SJSA1 (cell line): ENCODE results near the gene ZNF391. TPM values are rescaled to one million over a fixed set of nuclear protein-coding genes. Genes with fewer than 3 reads are reported as not detected.

Experiments
- DNase-seq, 2 experiments: peaks; one replicate each; pipeline ENCODE4 v3.0.0-alpha.2; 2015 to 2020; ENCODE audit warnings: low spot score in 2 of 2, low read depth in 1 of 2
- H3K27ac ChIP-seq: fragments of 250-450 bp; sonication (Bioruptor Pico); 2 replicates; pipeline ENCODE4 v1.5.1; 2020; ENCODE audit warnings: mild to moderate bottlenecking, moderate library complexity
- H3K27me3 ChIP-seq: fragments of 250-450 bp; sonication (Bioruptor Pico); replicated peaks from 2 replicates; pipeline ENCODE4 v1.5.1; 2020; ENCODE audit warnings: mild to moderate bottlenecking, moderate library complexity
- H3K36me3 ChIP-seq: fragments of 250-450 bp; sonication (Bioruptor Pico); 2 replicates; pipeline ENCODE4 v1.5.1; 2020; ENCODE audit warnings: mild to moderate bottlenecking
- H3K4me1 ChIP-seq: fragments of 250-450 bp; sonication (Bioruptor Pico); replicated peaks from 2 replicates; pipeline ENCODE4 v1.6.1; 2021; ENCODE audit warnings: mild to moderate bottlenecking
- H3K4me3 ChIP-seq: fragments of 250-450 bp; sonication (Bioruptor Pico); 2 replicates; pipeline ENCODE4 v1.5.1; 2020; ENCODE audit warnings: mild to moderate bottlenecking
- H3K9me3 ChIP-seq: fragments of 250-450 bp; sonication (Bioruptor Pico); replicated peaks from 2 replicates; pipeline ENCODE4 v1.5.1; 2020; ENCODE audit warnings: mild to moderate bottlenecking
- total RNA-seq: library from RNA; depleted of rRNA; stranded (reverse); fragments of >200 nt; shearing (Covaris generic); gene quantifications from 2 replicates; pipeline ENCODE4 v1.2.3, GENCODE V29; 2014; rRNA removed

The ZNF391 gene
- total RNA-seq, 1 experiment from 2014 or later, result 0.63 TPM

GRCh38 chr6:27439371-27439770, 50.8 kb downstream of the ZNF391 start:
- no peaks in the 10 kb centered on the region for H3K36me3 ChIP-seq
- DNase-seq, result no peak
- H3K27ac ChIP-seq, result no peak overlapping the region
- H3K27me3 ChIP-seq, result no peaks in the 10 kb centered on the region
- H3K4me1 ChIP-seq, result no peaks in the 10 kb centered on the region
- no peak overlapping the region for H3K4me3 ChIP-seq
- H3K9me3 ChIP-seq, result peaks cover 8% of the 10 kb centered on the region; the same call in 1 of the 2 replicates

DNA sequence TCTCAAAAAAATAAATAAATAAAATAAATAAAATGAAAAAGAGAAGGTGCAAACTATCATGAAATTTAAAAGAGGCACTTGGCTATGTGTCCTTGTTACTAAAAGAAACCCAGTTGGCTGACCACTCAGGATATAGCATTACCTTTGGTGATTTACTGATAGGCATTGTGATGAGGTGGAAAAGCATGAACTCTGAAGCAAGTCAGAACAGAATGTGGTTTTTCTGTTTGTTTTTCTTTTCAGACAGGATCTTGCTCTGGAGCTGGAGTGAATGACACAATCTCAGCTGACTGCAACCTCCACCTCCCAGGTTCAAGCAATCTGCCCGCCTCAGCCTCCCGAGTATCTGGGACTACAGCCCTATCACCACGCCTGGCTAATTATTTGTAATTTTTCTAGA, 52.4 kb downstream of the ZNF391 start:
- no peak for DNase-seq
- Histone ChIP-seq H3K36me3 (no peaks in the 10 kb centered on the region), H3K4me3 (no peak overlapping the region), H3K27ac (no peak overlapping the region), H3K4me1 (no peaks in the 10 kb centered on the region), H3K9me3 (peaks cover 8% of the 10 kb centered on the region; the same call in 1 of the 2 replicates), H3K27me3 (no peaks in the 10 kb centered on the region)

GRCh38 chr6:27442932-27443331, 54.4 kb downstream of the ZNF391 start:
- H3K4me1 ChIP-seq, result no peaks in the 10 kb centered on the region
- DNase-seq, result no peak

DNA sequence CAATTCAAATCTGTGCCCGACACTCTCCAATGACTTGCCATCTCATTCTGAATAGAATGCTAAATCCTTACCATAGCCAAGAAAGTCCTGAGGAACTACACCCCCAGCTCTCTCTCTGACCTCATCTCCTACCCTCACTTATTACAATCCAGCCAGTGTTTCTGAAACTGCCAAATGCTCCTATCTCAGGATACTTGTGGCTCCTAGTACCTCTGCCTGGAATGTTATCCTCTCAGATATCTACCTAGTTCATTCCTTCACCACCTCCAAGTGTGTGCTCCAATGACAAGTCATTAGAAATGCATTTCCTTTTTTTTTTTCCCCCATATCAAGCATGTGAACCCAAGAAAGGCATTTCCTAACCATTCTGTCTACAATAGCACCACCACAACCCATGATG, 59.9 kb downstream of the ZNF391 start:
- Histone ChIP-seq H3K4me1 (no peaks in the 10 kb centered on the region), H3K36me3 (peaks cover 54% of the 10 kb centered on the region), H3K9me3 (peaks cover 30% of the 10 kb centered on the region), H3K27ac (no peak overlapping the region), H3K4me3 (no peak overlapping the region), H3K27me3 (no peaks in the 10 kb centered on the region)
- no peak for DNase-seq

More at GRCh38 chr6:27442932-27443331, 54.4 kb downstream of the ZNF391 start:
- Histone ChIP-seq H3K27me3 (no peaks in the 10 kb centered on the region), H3K36me3 (0 out of 2 replicates have a peak, but pooled peaks cover 1% of the 10 kb centered on the region), H3K27ac (no peak overlapping the region), H3K9me3 (peaks cover 9% of the 10 kb centered on the region; the same call in 1 of the 2 replicates), H3K4me3 (no peak overlapping the region)

- peaks cover 87% of the 10 kb centered on the region for H3K36me3 ChIP-seq
- no peaks in the 10 kb centered on the region for H3K4me1 ChIP-seq
- peak in 1 of 2 experiments; percentile 1 for DNase-seq
- H3K27ac ChIP-seq, result no peak overlapping the region
- H3K9me3 ChIP-seq, result peaks cover 37% of the 10 kb centered on the region
- no peak overlapping the region for H3K4me3 ChIP-seq
- H3K27me3 ChIP-seq, result no peaks in the 10 kb centered on the region
Measured at GRCh38 chr6:27451660-27452390, 63.3 kb downstream of the ZNF391 start.

DNA sequence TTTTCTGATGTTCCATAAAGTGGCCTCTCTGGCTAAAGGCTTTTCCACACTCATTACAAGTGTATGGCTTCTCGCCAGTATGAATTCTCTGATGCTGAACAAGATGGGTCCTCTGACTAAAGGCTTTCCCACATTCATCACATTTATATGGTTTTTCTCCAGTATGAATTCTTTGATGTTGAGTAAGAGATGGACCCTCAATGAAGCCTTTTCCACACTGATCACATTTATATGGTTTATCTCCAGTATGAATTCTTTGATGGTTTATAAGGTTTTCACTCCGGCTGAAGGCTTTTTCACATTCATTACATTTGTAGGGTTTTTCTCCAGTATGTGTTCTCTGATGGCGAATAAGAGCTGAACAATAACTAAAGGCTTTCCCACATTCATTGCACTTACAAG, 63.9 kb downstream of the ZNF391 start:
- Histone ChIP-seq H3K9me3 (peaks cover 43% of the 10 kb centered on the region), H3K27ac (no peak overlapping the region), H3K27me3 (no peaks in the 10 kb centered on the region), H3K36me3 (peaks cover 94% of the 10 kb centered on the region), H3K4me1 (no peaks in the 10 kb centered on the region), H3K4me3 (no peak overlapping the region)
- peak in 1 of 2 experiments; percentile 2 for DNase-seq

Other genes starting within 250 kb of the ZNF391 start
- not detected in 2 replicates for gene PRSS16, start 141.1 kb upstream of the ZNF391 start, total RNA-seq
- gene POM121L2, start 76.5 kb upstream of the ZNF391 start, total RNA-seq, result not detected in 2 replicates
- 10.3 and 11.3 TPM in 2 replicates for gene ZNF184, start 84.3 kb downstream of the ZNF391 start, total RNA-seq